Esophagus muscularis mucosa (tissue), 3 donors: ENCODE measurements around the gene BTBD1.
A peak's percentile ranks its signal among the peaks of the same experiment; 100 is the strongest.

ENCODE experiments used
- POLR2A ChIP-seq: fragments of 450-650 bp; IDR thresholded peaks from one replicate; pipeline ENCODE4 v1.6.1; 2017; ENCODE audit warnings: antibody characterized with exemption, moderate library complexity, mild to moderate bottlenecking, low read depth
- POLR2AphosphoS5 ChIP-seq, 2 donors: sonication (generic); formaldehyde crosslinking; IDR thresholded peaks; one replicate each; pipeline ENCODE4 v1.6.1; 2017; ENCODE audit warnings: antibody characterized with exemption in 2 of 2
- TF ChIP-seq, protein P1 (sequence below), 3 experiments: fragments of 200-600 bp in 2 of 3; fragments of 450-650 bp in 1 of 3; sonication (generic) in 2 of 3; IDR thresholded peaks; one replicate each; pipeline ENCODE4 v1.5.1; 2017 to 2019; ENCODE audit warnings: antibody characterized with exemption in 3 of 3, mild to moderate bottlenecking in 2 of 3, moderate library complexity in 1 of 3

DNA sequence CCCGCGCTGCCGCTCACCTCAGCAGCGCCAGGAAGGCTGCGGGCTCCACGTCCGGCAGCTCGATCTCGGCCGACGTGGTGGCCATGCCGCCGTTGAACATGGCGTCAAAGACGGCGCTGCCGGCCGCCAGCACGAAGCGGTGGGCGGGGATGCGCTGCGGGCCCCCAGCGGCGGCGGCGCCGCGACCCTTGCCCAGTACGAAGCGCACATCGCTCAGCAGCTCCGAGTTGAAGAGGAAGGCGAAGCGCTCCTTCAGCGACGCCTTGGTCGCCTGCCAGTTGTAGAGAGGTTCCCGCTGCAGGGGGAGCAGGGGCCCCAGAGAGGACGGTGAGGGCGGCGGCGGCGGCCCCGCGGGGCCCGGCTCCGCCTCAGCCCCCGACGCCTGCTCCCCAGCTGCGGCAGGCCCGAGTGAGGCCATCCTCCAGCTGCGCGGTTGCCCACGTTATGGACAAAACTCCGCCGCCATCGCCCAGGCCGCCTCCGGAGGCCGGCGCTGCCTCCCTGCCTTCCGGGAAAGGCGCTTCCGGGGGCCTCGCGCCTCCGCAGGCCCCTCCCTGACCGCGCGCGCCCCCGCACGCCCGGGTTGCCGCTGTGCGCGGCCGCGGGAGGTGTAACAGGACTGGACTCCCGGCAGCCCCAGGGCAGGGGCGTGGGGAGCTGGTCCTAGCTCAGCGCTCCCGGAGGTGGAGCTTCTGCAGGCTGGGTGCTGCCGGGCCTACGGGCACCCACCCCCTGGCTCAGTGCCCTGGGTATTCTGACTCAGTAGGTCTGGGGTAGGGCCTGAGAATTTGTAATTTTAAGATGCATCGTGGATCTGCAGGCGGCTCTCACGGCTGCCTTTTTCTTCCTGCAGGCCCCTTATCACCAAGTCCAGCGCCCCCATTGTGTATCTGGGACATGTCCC lies at the start of gene BTBD1:
- TF ChIP-seq, protein P1, sequence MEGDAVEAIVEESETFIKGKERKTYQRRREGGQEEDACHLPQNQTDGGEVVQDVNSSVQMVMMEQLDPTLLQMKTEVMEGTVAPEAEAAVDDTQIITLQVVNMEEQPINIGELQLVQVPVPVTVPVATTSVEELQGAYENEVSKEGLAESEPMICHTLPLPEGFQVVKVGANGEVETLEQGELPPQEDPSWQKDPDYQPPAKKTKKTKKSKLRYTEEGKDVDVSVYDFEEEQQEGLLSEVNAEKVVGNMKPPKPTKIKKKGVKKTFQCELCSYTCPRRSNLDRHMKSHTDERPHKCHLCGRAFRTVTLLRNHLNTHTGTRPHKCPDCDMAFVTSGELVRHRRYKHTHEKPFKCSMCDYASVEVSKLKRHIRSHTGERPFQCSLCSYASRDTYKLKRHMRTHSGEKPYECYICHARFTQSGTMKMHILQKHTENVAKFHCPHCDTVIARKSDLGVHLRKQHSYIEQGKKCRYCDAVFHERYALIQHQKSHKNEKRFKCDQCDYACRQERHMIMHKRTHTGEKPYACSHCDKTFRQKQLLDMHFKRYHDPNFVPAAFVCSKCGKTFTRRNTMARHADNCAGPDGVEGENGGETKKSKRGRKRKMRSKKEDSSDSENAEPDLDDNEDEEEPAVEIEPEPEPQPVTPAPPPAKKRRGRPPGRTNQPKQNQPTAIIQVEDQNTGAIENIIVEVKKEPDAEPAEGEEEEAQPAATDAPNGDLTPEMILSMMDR (IDR thresholded peaks at IDR 0.05): peak in 1 of 3 experiments; percentile 14
- TF ChIP-seq POLR2A (peak; percentile 90), POLR2AphosphoS5 (IDR thresholded peaks at IDR 0.05) (peak; percentile 86 to 91)
